Cortex of kidney (tissue), 1 donor: Measurements from ENCODE around the gene JAG2.
A peak's percentile ranks its signal among the peaks of the same experiment; 100 is the strongest.

Source experiments
- DNase-seq: peaks from one replicate; lab custom pipeline; 2025; lab: John Stamatoyannopoulos, UW

Gene JAG2

DNA sequence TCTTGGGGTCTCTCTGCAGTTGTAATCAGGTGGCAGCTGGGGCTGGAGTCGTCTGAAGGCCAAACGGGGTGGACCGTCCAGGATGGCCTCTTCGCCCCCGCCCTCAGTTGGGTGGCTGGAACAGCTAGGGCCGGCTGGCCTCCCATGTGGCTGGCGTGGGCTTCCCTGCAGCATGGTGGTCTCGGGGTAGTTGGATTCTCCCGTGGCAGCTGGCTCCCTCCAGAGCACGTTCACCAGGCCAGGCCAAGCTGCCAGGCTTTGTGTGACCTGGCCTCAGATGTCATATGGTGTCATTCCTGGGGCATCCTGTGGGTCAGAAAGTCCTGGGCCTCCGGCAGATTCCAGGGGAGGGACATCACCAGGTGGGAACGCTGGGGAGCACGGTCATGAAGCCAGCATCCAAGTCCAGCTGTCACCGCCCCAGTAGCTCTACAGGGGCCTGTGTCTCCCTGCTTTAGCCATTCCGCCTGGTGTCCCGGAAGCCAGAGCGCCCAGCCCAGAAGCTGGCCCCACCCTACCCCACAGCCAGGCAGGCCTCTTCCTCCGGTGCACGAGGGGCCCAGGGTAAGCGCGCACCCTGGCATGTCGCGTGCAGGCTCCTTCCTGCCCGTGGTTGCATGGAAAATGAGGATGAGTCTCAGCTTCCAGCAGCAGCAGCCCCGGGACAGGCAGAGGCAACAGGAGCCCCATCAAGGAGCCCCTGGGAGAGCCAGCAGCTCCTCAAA is 13.9 kb upstream of the JAG2 start:
- DNase-seq, result no peak

- no peak for DNase-seq
Observed at GRCh38 chr14:105181549-105182295, 13.1 kb upstream of the JAG2 start.

- DNase-seq, result peak; percentile 75
Observed at GRCh38 chr14:105180592-105181548, 12.3 kb upstream of the JAG2 start, which contains the start of gene NUDT14. Gene NUDT14 (minus strand): TSS chr14:105181312. CDS start chr14:105181209, 103 bp downstream.

DNA sequence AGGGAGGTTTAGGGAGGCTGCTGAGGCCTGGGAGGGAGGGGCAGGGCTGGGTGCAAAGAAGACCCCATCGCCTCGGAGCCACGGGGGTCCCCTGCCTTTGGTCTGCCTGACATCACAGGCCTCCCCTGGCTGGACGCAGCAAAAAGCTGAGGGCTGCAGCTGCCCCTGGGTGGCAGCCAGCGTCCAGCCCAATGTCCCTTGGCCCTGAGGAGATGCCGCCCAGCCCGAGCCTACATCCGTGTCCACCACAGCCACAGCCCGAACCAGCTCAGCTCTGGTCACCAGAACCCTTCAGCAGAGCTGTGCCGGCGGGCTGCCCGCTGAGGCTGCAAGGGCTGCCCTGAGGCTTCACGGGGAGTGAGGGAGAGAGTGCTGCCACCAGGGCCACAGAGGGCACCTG is 10.6 kb upstream of the JAG2 start:
- DNase-seq, result no peak

DNA sequence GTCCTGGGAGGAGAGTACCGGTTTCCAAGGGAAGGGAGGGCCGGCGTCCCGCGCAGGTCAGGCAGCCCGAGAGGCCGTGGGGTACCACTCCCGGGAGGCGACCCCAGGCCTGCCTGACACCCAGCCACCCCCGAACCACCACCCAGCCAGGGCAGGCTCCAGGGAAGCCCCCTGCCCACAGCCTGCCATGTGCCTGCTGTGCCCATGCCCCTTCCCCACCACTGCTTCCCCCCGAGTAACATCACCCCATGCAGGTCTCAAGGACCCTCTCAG is 10.2 kb upstream of the JAG2 start:
- no peak for DNase-seq

DNA sequence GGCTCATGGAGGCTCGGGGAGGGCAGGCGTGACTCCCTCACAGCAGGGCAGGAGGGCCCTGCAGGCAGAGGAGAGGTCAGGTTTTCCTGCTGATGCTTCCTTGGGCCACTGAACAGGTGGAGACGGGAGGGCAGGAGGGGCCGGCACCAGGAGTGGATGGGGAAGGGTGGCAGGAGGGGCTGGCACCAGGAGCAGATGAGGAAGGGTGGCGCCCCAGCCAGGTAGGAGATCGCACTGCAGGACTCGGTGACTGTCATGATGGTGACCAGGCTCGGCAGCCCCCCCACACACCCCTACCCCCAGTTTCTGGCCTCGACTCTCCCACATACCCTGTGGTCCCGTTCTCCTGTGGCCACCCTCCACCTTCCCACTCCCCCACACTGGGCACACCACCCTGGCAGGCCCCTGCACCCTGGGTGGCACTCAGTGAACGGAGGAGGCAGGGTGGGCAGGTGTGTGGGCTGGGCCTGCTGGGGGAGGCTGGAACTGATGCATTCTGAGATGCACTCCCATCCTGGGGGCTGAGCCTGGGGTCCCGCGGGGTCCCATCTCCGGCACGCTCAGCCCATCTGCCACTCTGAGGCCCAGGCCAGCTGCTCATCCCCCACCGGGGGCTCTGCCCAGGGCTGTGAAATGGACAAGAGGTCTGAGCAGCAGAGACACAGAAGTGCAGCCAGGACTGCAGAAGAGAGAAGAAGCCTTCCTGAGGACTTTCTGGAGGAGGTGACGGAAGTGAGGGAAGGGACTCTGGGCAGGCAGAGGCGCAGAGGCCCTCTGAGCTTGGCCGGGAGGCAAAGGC is 9.7 kb upstream of the JAG2 start:
- no peak for DNase-seq

DNA sequence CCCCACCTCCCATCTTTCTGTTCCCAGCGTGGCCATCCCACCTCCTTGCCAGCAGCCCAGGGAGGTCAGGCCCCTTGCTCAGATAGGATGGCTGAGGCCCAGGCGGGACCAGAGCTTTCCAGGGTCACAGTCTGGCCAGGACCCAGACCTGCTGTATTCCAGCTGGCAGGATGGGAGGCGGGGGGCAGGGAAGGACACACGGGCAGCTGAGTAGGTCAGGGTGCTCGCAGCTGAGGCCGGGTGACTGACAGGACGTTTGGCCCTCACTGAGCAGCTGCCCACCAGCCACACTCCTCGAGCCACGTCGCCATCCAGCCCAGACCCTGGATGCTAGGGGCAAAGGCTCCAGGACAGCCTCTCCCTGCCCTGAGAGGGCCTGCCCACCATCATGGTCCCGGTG is 8.5 kb upstream of the JAG2 start:
- no peak for DNase-seq

DNA sequence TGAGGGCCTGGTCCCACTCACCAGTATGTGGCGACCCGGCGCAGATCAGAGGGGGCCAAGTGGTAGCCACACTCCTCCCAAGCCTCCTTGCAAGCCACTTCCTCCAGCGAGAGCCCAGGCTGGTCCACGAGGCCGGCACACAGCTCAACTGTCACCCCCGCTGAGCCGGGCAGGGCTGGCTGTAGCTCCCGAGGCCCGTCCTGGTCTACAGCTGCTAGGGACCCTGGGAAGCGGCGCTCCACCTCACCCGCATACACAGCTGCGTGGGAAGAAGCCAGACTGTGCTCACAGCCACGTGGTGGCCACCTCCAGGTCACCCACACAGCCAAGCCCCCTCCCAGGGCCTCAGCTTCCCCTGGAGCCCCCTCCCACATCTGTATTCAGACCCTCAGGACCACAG is 7.9 kb upstream of the JAG2 start:
- no peak for DNase-seq

- no peak for DNase-seq
Observed at GRCh38 chr14:105173901-105174894, 5.6 kb upstream of the JAG2 start.

- no peak for DNase-seq
Observed at GRCh38 chr14:105173145-105173544, 4.6 kb upstream of the JAG2 start.

- DNase-seq, result no peak
Observed at GRCh38 chr14:105172476-105172875, 3.9 kb upstream of the JAG2 start.

DNA sequence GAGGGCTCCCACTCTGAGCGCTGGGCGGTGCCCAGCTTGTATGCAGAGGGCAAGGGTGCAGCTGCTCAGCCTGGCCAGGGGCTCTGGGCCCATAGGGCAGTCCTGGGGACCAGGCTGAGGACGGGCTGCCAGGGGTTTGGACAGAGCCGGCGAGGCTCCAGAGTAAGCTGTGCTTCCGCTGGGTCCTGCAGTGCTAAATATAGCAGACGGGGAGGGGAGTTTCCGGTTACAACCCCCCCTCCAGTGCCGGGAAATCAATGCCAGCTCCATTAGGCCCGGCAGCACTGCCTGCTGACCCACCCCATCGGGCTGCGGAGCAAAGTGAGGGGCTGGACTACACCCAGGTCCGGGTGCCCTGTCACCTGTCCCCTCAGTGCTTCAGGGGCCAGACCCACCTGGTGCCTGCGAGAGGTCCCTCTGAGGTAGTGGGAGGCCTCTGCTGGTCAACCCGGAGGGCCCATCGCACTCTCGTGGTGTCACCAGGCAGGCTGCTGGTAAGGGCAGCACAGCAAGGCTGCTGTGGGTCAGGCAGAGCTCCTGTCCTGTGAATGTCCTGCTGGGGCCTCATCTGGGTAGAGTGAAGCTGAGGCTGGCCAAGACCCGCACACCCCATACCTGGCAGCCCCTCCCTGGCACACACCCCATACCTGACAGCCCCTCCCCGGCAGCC is 2.6 kb upstream of the JAG2 start:
- DNase-seq, result no peak

GRCh38 chr14:105169776-105170655 is 1.4 kb upstream of the JAG2 start:
- no peak for DNase-seq

DNA sequence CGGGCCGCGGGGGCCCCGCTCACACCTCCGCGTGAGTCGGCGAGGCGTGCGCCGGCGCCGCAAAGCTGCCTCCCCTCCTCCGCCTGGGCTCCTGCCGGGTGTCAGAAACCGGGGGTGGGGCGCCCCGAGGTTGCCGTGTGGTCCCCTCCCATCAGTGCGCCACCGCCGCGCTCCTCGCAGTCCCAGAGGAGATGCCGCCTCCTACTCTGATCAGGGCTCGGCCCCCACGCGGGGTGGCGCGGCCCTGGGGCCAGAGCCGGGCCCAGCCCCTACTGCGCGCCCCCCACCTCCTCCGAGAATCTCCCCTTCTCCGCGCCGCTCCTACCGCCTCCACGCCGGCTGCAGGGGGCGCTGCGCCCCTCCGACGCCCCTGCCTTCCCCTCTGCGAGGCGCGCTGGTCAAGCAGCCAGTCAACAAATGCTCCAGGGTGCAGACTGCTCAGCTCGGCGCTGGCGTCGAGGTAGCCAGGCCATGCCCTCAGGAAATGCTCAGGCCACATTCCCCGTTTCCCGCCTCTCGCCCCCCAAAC is 467 bp upstream of the JAG2 start:
- no peak for DNase-seq

GRCh38 chr14:105168093-105168420 is 519 bp downstream of the JAG2 start:
- DNase-seq, result no peak

DNA sequence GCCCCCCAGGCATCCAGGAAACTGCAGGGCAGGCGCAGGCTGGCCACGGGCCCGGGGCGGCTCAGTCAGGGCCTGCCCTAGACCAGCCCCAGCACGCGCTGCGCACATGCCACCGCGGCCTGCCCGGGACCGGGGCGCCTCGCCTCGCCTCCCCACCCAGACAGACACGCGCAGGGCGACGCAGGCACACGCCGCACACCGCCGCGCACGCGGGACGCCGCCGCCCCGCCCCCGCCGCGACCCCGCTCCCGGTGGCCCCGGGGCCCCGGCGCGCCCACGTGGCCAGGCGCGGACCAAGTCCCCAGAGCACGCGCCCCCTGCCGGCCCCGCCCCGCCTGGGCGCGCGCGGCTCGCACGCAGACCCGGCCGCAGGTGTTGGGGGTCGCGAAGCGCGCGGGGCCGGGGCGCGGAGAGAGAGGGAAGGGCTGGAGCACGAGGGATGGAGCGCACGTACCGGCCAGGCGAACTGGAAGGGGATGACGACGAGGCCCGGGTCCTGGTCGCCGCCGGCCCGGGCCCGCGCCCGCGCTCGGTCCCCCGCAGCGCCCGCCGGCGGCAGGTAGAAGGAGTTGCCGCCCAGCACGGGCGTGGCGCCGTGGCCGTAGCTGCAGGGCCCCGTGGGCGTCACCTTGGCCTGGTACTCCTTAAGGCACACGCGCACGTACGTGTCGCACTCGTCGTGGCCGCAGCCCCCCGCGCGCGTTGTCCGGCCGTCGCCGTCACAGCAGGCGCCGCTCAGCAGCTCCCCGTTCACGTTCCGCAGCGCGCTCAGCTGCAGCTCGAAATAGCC is 1.1 kb downstream of the JAG2 start:
- no peak for DNase-seq

GRCh38 chr14:105166571-105167302 is 1.8 kb downstream of the JAG2 start:
- DNase-seq, result no peak
